GM21786 (cell line): ENCODE results near the gene NDUFA9.
A peak's percentile ranks its signal among the peaks of the same experiment; 100 is the strongest.

ENCODE experiments used
- ATAC-seq: cut with Tn5 transposase; IDR thresholded peaks from one replicate; pipeline ENCODE4 v1.9.1; 2021; ENCODE audit not compliant: unreplicated experiment

NDUFA9 gene

DNA sequence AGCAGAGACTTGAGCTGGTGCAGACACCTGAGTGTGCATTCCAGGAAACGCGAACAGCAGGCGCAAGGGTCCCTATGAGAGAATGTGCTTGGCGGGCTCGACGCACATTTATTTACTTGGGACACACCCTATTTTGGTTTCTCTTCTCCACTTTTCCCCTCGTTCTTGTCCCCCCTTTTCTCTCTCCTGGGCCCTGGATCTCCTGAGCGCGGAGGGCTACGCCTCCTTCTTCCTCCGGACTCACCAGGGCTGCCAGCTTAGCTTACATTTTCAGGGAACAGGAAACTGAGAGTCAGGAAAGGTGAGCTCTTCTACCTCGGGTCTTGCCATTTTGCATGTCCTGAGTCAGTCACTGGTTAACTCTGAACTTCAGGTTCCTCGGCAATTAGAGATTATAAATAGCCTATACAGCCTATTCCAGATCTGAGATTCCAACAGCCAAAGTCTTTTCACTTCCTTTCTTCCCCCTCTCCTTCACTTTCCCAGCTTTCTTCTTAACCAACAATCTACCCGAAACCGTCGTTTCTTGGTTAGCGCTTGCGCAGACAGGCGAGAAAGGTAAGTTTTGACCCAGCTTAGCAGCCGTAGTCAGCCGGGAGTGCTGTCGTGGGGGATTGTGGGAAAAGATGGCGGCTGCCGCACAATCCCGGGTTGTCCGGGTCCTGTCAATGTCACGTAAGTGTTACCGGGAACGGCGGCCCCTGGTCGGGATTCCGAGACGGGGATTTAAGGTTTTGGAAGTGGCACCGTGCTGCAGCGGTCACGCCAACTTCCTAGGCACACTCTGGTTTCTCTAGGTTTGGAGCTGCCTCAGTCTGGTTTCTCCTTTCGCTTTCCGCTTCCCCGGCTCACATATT, at the start of gene NDUFA9, which contains the start of gene AKAP3:
Gene NDUFA9, plus strand, starts transcription at position 614 of the 857 bp plus-strand sequence. Its CDS starts 13 bp downstream, at position 627.
Gene AKAP3, minus strand, starts transcription at position 551 of the 857 bp plus-strand sequence. CDS start 10,855 bp downstream, outside the sequence.
- ATAC-seq: peak; percentile 78

GRCh38 chr12:4603421-4603820, 45.5 kb upstream of the NDUFA9 start:
- no peak for ATAC-seq

GRCh38 chr12:4603946-4604345, 45.0 kb upstream of the NDUFA9 start:
- no peak for ATAC-seq

DNA sequence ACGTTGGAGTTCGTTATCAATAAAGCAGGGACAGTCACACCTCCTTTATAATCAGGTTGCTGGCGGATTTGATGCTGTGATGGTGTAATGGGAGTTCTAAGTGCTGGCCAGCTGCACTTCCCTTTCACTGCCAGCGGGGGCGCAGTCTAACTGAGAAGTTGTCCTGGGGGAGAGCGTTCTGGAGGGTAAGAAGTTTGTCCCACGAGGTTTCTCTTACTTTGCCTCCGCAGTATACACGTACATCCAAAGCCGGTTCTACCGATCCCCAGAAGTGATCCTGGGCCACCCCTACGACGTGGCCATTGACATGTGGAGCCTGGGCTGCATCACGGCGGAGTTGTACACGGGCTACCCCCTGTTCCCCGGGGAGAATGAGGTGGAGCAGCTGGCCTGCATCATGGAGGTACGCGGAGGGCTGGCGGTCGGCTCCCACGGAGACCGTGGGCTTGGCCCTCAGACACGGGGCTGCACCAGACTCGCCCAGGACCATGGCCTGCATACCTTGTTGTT, 44.2 kb upstream of the NDUFA9 start:
- ATAC-seq: peak; percentile 95

DNA sequence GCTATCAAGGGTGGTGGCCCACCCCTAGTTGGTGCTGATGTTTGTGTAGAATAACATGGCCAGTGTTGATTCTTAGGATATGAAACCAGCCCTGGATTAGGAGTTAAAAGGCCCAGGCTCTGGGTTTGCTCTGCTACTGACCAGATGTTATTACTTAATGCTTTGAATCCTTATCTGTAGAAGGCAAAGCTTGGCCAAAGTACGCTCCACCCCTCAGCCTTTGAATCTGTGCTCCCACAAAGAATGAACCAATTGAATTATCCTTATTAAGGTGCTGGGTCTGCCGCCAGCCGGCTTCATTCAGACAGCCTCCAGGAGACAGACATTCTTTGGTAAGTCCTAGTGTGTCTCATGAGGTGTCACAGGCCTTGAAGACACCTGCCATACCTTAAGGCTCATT, 41.9 kb upstream of the NDUFA9 start:
- ATAC-seq: no peak

DNA sequence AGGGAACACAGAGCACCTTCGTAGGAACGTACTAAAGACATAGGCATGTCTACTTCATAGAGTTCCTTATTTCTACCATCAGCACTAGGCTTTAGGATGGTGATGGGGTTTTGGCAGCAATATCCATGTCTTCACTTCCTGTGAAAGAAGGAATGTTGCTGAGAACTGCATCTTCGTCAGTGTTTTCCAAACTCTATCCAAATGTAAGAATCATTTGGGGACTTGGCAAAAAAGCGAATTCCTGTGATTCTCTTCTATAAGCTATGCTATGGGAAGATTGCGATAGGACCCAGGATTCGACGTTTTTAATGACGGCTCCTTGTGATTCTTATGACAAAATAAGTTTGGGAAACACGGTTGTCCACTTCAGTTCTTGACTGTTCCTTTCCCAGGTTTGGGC, 39.8 kb upstream of the NDUFA9 start:
- ATAC-seq: no peak

DNA sequence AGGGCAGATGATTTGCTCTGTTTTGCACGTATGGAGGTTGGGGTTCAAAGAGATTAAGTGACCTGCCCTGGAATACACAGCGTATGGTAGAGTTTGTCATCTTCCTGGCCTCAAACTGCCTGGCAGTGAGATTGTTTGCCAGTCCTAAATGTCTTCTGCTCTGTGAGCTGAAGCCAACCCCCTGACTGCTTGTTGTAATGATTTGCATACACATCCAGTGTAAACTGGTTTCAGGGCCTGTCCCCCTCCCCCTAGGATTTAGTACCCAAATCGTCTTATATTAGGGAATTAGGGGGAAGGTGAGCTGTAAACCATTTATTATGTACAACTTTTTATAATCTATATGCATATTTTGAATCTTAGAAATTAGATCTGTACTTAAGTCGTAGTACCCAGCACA, 38.4 kb upstream of the NDUFA9 start:
- ATAC-seq: no peak

GRCh38 chr12:4615667-4616066, 33.2 kb upstream of the NDUFA9 start:
- no peak for ATAC-seq

DNA sequence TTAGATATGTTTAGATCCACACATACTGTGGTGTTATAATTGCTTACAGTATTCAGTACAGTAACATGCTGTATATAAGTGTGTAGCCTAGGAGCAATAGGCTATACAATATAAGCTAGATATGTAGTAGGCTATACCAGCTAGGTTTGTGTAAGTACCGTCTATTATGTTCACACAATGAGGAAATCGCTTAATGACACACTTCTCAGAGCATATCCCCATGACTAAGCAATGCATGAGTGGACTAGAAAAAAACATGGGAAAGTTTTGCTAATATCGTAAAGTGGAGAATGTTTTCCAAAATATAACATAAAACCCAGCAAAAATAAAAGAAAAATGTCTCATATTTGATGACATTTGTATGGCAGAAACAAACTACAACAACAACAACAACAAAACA, 27.4 kb upstream of the NDUFA9 start:
- ATAC-seq: no peak

DNA sequence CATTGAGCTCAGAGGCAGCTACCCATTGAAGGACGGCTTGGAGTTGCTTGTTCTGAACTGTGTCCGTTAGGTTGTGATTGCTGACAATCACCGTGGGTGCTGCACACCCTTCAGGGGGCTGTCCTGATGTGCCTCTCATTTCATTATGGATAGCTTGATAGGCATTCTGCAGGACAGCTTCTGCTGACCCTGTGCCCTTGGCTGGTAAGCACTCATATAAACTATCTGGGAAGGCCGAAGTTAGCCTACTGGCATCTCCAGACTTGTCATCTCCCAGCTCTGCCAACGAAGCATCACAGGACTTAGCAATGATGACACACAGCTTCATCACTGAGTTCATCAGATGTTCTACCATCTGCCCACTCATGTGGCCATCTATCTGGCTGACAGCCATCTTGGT, 22.4 kb upstream of the NDUFA9 start:
- no peak for ATAC-seq

GRCh38 chr12:4628406-4628805, 20.5 kb upstream of the NDUFA9 start:
- ATAC-seq: no peak

- ATAC-seq: no peak
These were observed 18.7 kb upstream of the NDUFA9 start for GRCh38 chr12:4630262-4630661.

GRCh38 chr12:4643747-4644146, 5.2 kb upstream of the NDUFA9 start:
- no peak for ATAC-seq

DNA sequence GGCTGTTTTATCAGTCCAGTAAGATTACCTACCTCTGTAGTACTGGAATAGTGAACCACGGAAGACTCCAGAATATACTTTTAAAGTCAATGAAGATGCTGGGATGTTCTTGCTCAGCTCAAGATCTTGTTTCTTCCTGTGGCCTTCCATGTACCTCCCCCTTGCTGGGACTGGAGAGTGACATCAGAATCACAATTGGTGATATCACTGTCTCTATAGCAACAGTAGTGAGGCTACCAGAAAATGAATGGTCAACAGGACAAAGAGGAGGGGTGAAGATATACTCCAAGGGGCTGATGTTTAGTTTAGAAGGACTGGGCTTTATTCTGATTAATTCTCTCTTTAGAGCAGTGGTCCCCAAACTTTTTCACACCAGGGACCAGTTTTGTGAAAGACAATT, 3.9 kb upstream of the NDUFA9 start:
- ATAC-seq: no peak

- ATAC-seq: no peak
These were observed 812 bp upstream of the NDUFA9 start for GRCh38 chr12:4648104-4648500.

DNA sequence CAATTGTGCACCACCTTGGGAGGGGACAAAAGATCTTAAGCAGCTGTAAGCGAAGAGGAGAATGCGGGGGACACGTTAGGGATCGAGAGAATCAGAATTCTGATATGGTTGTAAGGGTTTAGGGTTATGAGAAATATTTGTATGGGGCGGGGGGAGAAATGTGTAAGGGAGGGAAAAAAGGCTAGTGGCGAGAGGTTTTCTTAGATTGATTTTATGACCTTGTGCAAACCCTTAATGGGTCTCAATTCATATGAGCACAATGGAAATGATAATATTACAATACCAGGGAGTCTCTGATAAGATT, 396 bp downstream of the NDUFA9 start:
- no peak for ATAC-seq

- ATAC-seq: no peak
These were observed 4.3 kb downstream of the NDUFA9 start for GRCh38 chr12:4653257-4653656.

- ATAC-seq: no peak
These were observed 4.8 kb downstream of the NDUFA9 start for GRCh38 chr12:4653691-4654090.

DNA sequence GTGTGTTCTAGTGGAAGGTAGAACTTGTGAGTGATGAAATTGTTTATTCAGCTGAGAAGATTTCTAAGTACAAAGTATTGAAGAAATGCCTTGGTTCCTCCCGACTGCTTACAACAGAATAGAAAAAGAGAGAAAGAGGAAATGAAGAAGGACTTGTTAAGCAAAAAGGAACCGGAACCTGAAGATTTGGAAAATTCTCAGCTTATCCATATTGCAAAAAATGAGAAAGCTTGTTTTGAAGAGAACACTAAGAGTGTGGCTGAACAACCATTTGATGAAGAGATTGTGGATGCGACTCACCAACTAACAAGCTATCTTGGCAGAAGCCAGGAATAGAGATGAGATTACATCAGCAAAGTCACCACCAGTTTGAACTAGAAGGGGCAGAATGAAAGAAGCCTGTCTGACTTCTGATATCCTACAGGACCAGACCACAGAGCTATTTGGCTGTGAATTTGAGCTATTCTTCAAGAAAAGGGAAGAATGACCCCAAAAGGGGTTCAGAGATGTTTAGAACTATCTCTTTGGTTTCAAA, 15.1 kb downstream of the NDUFA9 start:
- ATAC-seq: no peak

DNA sequence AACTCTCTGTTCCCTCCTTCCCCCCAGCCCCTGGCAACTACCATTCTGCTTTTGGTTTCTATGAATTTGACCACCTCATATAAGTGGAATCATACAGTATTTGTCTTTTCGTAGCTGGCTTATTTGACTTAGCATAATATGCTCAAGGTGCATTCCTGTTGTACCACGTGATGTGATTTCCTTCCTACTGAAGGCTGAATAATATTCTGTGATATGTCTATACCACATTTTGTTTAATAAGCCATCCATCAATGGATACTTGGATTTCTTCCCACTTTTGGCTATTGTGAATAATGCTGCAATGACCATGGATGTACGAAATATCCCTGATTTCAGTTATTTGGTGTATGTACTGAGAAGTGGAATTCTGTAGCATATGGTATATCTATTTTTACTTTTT, 16.3 kb downstream of the NDUFA9 start:
- ATAC-seq: no peak

- no peak for ATAC-seq
These were observed 30.8 kb downstream of the NDUFA9 start for GRCh38 chr12:4679711-4680110.

DNA sequence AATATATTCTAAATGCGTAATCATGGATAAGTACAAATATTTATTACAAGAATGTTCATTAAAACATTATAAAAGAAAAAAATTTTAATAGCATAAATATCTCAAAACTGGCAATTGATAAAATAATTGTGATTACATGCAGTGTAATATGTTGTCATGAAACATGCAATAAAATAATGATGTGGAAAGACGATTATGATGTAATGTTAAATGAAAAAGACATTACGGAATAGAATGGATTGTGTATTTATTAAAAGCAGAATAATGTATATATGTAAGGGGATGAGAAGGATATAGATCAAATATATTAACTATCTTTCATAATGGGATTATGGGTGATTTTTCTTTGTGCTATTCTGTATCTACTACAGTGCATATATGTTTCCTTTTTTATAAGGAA, 32.8 kb downstream of the NDUFA9 start:
- ATAC-seq: no peak

- no peak for ATAC-seq
These were observed 36.4 kb downstream of the NDUFA9 start for GRCh38 chr12:4685317-4685716.
